T1000 (cell line): Measurements from ENCODE around the gene UBA7.
A peak's percentile ranks its signal among the peaks of the same experiment; 100 is the strongest.
"Not testable (repeated sequence)": the region's sequence is repeated elsewhere in the genome, so short reads cannot be mapped to it uniquely, and the experiment has no call there.

ENCODE experiments used
- DNase-seq: peaks from one replicate; lab custom pipeline; 2025; ENCODE audit warnings: mixed read lengths; lab: John Stamatoyannopoulos, UW

Gene UBA7

GRCh38 chr3:49813497-49814174, at the start of gene UBA7:
Gene UBA7, minus strand, starts transcription at chr3:49813953. Its CDS starts 166 bp downstream, at chr3:49813787.
- DNase-seq: no peak

GRCh38 chr3:49859576-49860305, 46.0 kb upstream of the UBA7 start:
- DNase-seq: no peak

- peak; percentile 92 for DNase-seq
Measured at GRCh38 chr3:49856181-49857005, 42.6 kb upstream of the UBA7 start, which contains the start of gene TRAIP. Gene TRAIP, minus strand, starts transcription at chr3:49856564. Its CDS starts 111 bp downstream, at chr3:49856453.

- no peak for DNase-seq
Measured at GRCh38 chr3:49855662-49856061, 41.9 kb upstream of the UBA7 start.

GRCh38 chr3:49845694-49846093, 31.9 kb upstream of the UBA7 start:
- DNase-seq: no peak

- no peak for DNase-seq
Measured at GRCh38 chr3:49844464-49845183, 30.9 kb upstream of the UBA7 start.

GRCh38 chr3:49842843-49843517, 29.2 kb upstream of the UBA7 start:
- DNase-seq: no peak

- no peak for DNase-seq
Measured at GRCh38 chr3:49841806-49842205, 28.1 kb upstream of the UBA7 start.

- no peak for DNase-seq
Measured at GRCh38 chr3:49841126-49841696, 27.5 kb upstream of the UBA7 start.

- no peak for DNase-seq
Measured at GRCh38 chr3:49840388-49840787, 26.6 kb upstream of the UBA7 start.

GRCh38 chr3:49839193-49839809, 25.5 kb upstream of the UBA7 start:
- peak; percentile 61 for DNase-seq

GRCh38 chr3:49831341-49831740, 17.6 kb upstream of the UBA7 start:
- DNase-seq: no peak

GRCh38 chr3:49826016-49826415, 12.3 kb upstream of the UBA7 start:
- DNase-seq: no peak

- DNase-seq: not testable (repeated sequence)
Measured at GRCh38 chr3:49823131-49823530, 9.4 kb upstream of the UBA7 start.

GRCh38 chr3:49812916-49813496, 747 bp downstream of the UBA7 start:
- DNase-seq: no peak

GRCh38 chr3:49807431-49808114, 6.2 kb downstream of the UBA7 start:
- DNase-seq: no peak

- DNase-seq: no peak
Measured at GRCh38 chr3:49806850-49807249, 6.9 kb downstream of the UBA7 start.

- DNase-seq: no peak
Measured at GRCh38 chr3:49805897-49806701, 7.7 kb downstream of the UBA7 start.

- no peak for DNase-seq
Measured at GRCh38 chr3:49805367-49805782, 8.4 kb downstream of the UBA7 start.
